GM12864 (cell line): ENCODE data around the gene RNF114.

Experiments
- DNase-seq: peaks from one replicate; pipeline ENCODE4 v3.0.0-alpha.2; 2011; ENCODE audit warnings: low read depth
- H3K4me3 ChIP-seq: 2 replicates; pipeline ENCODE4 v1.5.1; 2011; ENCODE audit warnings: mild to moderate bottlenecking, low read depth, low read length, control low read depth
- CTCF ChIP-seq: IDR thresholded peaks from 2 replicates; pipeline ENCODE4 v1.5.1; 2011; ENCODE audit warnings: low read depth, mild to moderate bottlenecking, moderate library complexity, low read length, control low read depth, inconsistent platforms; ENCODE audit errors: missing control alignments

The RNF114 gene

GRCh38 chr20:49980140-49981008 lies 44.2 kb downstream of the RNF114 start:
- no peak for DNase-seq
- H3K4me3 ChIP-seq: no peak overlapping the region
- TF ChIP-seq CTCF: no peak

GRCh38 chr20:49981218-49982071 lies 45.2 kb downstream of the RNF114 start:
- DNase-seq: no peak
- TF ChIP-seq CTCF: no peak
- no peak overlapping the region for H3K4me3 ChIP-seq

- H3K4me3 ChIP-seq: peak overlapping the region; percentile 44
- DNase-seq: no peak
- TF ChIP-seq CTCF: no peak
Observed at GRCh38 chr20:49982072-49982345, 45.8 kb downstream of the RNF114 start.

- peak; percentile 61 for TF ChIP-seq CTCF
Observed at GRCh38 chr20:49982346-49983122, 46.3 kb downstream of the RNF114 start, which contains the start of gene SNAI1. Gene SNAI1, plus strand, starts transcription at chr20:49982980. Its CDS starts 80 bp downstream, at chr20:49983060.

GRCh38 chr20:49983123-49983847 lies 47.1 kb downstream of the RNF114 start:
- no peak for DNase-seq
- TF ChIP-seq CTCF: no peak

More at GRCh38 chr20:49982346-49983122, 46.3 kb downstream of the RNF114 start, which contains the start of gene SNAI1:
- H3K4me3 ChIP-seq: peak within 1 kb of the TSS; percentile 44
- DNase-seq: peak; percentile 42

GRCh38 chr20:49983848-49984408 lies 47.7 kb downstream of the RNF114 start:
- no peak for DNase-seq
- no peak for TF ChIP-seq CTCF
- H3K4me3 ChIP-seq: no peak overlapping the region

More at GRCh38 chr20:49983123-49983847, 47.1 kb downstream of the RNF114 start:
- H3K4me3 ChIP-seq: peak overlapping the region; percentile 40
